T-helper 2 cell treated with Interferon-gamma antibody and Interleukin-4, amounts not matched to agents 100 ng/mL and 5 ng/mL, for 36 hours (primary cell): ENCODE measurements around the gene KLHL12. TPM values are rescaled to one million over a fixed set of nuclear protein-coding genes. Genes with fewer than 3 reads are reported as not detected.
"Not testable (repeated sequence)": the region's sequence is repeated elsewhere in the genome, so short reads cannot be mapped to it uniquely, and the experiment has no call there.

Experiments used
- intact Hi-C: fragments of 100-400 bp; cut with micrococcal nuclease; formaldehyde crosslinking; loops from one replicate; pipeline ENCODE4 v1.15.1; 2023
- total RNA-seq: library from RNA; stranded (reverse); gene quantifications from 2 replicates; pipeline ENCODE4 v1.2.3, GENCODE V29; 2022

KLHL12 gene
- total RNA-seq, 1 donor from 2014 or later: 30.9 TPM

DNA sequence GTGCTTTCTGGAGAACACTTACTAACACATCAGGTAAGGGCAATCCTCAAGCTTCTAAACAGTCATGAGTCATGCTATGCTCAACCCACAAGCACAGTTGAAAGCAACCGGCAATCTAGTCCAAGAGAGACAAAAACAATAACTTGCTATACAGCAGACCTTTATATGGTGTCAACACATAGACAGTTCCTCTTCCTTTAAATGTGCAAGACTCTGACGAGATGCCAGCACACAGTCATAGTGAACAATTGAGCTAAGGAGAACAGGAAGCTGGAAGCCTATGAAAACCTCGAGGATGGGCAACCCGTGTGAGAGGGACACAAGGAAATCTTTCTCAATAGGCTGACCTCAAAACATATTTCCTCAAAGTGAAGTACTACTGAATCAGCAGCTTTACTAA lies 25.8 kb upstream of the KLHL12 start:
- intact Hi-C loops: loop anchor here (1.0 to 10.0 kb wide), 2 partner anchors 16 to 608 kb away; partner anchors contain the start of genes PPP1R12B and UBE2T

DNA sequence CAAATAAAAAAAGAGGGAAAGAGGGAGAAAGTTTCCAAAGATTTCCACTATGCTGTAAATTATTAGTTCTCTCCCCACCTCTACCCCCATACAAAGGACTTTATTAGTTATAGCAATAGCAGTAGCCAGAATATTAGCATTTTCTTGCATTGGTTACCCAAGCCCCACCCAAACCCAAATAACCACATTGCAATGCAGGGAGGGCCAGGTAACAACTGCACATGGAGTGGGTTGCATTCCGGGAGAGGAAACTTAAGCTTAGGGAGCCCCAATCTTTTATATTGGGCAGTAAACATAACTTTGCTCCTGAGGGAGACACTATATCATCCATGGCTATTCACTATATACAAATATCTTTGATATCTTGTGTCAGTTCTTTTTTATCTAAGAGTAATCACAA lies 25.1 kb upstream of the KLHL12 start:
- intact Hi-C loops: loop anchor here (10.0 kb wide), 1 partner anchor 607 kb away; the partner anchor contains the start of genes PPP1R12B and UBE2T

DNA sequence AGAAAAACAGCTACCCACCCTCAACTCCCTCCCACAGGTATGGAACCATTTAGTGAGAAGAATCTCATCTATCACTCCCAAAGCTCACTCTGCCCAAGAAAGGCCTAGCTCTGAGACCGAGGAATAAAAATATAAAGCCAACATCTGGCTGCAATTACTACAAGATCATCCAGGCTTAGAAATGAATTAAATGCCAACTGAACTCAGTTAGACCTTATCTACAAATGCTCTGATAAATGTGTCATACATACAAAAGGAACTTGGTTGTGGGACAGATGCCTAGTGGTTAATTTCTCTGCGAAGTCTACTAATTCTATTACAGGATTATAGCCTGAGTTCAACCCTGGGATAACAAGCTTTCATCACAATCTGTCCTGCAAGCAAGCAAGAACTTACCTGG lies 24.4 kb upstream of the KLHL12 start:
- intact Hi-C loops: loop anchor here (10.0 kb wide), 1 partner anchor 607 kb away; the partner anchor contains the start of genes PPP1R12B and UBE2T

DNA sequence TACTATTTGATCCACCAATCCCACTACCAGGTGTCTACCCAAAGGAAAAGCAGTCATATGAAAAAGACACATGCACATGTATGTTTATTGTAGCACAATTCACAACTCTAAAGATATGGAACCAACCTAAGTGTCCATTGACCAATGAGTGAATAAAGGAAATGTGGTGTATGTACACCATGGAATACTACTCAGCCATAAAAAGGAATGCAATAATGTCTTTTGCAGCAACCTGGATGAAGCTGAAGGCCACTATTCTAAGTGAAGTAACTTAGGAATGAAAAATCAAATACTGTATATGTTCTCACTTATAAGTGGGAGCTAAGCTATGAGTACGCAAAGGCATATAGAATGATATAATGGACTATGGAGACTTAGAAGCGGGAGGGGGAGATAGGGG lies 18.4 kb upstream of the KLHL12 start:
- intact Hi-C loops: no loop called here

DNA sequence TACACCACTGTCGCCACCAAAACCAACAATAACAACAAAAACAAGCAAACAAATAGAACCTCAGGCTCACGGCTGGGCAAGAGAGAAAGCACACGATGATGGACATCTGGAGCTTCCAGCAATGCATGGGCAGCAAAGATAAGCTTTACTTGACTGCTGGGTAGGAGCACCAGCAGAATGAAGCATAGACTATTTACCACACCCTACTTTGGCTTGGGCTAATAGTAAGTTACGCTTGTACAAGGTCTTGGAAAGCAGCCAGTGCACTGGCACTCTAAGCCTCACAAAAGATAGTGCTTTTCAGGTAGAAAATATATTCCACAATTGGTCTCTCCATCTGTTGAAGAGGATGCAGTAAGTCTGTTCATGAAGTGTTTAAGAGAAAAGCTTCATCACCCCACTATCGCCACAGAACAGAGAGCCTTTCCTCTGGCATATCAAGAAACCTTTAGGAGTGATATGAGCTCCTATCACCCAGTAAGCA lies 17.4 kb upstream of the KLHL12 start:
- intact Hi-C loops: no loop called here

DNA sequence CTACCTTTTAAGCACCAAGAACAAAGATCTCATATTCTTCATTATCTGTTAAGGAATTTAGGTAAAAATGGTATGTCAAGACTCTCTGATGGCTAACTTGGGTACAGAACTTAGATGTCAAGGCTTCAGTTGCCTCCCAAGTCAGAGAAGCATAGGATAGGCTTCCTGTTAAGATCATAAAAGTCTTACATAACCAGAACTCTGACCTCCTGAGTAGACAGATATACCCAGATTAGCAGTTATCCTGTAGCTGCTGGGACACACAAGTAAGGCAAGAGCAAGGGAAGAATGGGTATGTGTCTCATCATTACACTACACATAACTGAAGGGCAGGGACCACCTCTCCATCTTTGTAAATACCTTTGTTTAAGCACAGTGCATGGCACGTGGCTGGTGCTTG lies 15.4 kb upstream of the KLHL12 start:
- intact Hi-C loops: no loop called here

DNA sequence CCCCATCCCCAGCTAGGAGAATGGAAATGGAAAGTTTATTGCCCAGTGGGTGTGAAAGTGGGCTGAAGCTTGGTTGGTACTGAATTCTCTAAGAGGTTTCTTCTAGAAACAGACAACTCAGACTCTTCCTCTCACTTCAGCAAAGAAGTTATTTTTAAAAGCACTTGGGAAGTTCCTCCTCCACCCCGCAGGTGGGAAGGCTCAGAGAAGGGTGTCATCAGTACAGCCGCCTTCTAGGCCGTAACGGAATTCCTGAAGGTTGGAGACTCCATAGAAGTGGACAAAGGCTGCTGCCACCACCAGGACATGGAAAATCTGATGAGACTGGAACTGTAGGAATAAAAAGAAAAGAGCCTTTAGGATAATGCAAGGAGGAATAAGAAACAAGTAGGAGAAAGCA lies 14.3 kb upstream of the KLHL12 start:
- intact Hi-C loops: no loop called here

DNA sequence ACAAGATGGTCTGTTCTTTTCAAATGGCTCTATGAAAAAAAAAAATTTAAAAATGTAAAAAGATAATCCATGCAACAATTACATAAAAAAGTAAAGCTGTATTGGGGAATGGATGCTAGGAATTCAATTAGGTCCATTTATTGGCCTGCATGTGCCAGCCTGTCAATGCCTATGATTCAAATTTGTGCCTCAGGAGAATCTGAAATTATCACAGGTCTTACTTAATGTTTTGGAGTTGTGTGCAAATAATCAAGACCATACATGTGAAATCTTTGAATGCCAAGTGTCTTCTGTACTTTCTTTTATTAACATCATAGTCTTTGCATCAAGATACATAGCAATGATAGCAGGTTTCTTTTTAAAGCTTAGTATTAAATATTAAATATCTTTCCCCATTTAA lies 13.5 kb upstream of the KLHL12 start:
- intact Hi-C loops: no loop called here

DNA sequence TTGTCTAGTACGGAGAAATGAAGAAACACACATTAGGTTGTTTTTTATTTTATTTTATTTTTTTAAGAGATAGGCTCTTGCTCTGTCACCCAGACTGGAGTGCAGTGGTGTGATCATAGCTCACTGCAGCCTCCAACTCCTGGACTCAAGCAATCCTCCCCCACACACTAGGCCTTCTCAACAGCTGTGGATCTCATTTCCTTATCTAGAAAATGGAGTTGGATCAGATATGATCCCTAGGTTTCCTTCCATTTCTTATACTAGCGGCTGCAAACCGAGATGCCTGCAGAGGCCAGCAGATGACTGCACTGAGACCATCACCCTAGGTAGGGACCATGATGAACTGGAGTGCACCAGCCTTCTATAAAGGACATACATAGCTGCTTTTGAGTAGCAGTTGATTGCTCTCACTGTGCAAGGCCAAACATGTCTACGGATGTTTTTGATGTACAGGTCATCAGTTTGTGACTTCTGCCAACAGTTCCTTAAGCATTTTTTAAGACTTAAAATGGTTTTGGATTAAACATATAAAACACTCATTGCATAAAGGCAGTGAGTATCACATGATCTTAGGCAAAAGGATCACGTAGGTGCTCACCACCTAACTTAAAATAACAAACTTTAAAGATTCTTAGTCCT lies 11.4 kb upstream of the KLHL12 start:
- intact Hi-C loops: no loop called here

DNA sequence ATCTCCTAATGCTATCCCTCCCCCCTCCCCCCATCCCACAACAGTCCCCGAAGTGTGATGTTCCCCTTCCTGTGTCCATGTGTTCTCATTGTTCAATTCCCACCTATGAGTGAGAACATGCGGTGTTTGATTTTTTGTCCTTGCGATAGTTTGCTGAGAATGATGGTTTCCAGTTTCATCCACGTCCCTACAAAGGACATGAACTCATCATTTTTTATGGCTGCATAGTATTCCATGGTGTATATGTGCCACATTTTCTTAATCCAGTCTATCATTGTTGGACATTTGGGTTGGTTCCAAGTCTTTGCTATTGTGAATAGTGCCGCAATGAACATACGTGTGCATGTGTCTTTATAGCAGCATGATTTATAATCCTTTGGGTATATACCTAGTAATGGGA lies 9.4 kb upstream of the KLHL12 start:
- intact Hi-C loops: not testable (repeated sequence)

DNA sequence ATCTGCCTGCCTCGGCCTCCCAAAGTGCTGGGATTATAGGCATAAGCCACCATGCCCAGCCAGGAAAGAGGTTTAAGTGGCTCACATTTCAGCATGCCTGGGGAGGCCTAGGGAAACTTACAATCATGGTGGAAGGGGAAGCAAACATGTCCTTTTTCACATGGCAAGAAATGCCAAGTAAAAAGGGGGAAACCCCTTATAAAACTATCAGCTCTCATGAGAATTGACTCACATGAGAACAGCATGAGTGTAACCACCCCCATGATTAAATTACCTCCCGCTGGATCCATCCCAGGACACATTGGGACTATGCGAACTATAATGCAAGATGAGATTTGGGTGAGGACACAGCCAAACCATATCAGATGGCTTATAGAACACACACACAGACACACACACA lies 8.8 kb upstream of the KLHL12 start:
- intact Hi-C loops: no loop called here

DNA sequence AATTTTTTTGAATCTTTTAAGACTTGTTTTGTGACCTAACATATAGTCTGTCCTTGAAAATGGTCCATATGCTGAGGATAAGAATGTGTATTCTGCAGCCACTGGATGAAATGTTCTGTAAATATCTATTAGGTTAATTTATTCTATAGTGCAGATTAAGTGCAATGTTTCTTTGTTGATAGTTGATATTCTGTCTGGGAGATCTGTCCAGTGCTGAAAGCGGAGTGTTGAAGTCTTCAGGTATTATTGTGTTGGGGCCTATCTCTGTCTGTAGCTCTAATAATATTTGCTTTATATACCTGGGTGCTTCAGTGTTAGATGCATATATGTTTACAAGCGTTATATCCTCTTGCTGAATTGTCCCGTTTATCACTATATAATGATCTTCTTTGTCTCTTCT lies 7.7 kb upstream of the KLHL12 start:
- intact Hi-C loops: no loop called here

DNA sequence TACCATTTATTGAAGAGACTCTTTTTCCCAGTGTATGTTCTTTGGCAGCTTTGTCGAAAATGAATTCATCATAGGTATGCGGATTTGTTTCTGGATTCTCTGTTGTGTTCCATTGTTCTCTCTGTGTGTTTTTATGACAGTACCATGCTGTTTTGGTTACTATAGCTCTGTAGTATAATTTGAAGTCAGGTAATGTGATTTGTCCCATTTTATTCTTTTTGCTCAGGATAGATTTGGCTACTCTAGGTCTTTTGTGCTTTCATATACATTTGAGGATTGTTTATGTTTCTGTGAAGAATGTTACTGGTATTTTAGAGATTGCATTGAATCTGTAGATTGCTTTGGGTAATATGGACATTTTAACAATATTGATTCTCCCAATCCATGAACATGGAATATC lies 5.4 kb upstream of the KLHL12 start:
- intact Hi-C loops: no loop called here

DNA sequence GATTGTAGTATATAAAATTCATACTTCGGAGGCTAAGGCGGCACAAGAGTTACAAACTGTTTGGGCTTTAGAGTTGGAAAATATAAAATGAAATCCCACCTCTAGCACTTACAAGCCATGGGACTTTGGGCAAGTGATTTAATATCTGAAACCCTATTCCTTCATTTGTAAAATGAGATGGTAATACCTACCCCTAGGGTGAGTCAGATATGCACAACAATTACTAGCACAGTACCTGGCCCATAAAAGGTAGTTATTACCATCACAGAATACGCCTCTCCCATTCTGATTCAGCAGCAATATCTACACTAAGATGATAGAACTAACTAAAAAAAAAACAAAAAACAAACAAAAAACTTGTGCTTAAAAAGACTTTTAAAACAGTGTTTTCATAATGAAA lies 3.5 kb downstream of the KLHL12 start:
- intact Hi-C loops: no loop called here

DNA sequence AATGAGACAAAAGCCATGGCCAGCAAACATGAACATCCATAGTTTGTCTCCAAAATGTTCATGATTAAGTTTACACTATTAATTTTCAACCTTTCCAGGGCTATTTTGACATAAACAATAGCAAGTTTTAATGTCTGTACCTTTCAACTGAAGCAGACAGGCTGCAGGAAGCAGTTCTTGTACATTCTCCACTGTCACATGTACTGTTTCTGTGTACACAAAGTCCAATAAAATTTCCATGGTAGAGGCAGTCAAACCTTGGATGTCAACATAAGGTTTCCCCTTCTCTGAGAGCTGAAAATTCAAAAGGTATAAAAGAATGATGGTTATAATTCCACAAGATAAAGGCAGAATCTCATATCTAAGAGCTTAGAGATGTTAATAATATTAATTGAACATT lies 7.4 kb downstream of the KLHL12 start:
- intact Hi-C loops: no loop called here

DNA sequence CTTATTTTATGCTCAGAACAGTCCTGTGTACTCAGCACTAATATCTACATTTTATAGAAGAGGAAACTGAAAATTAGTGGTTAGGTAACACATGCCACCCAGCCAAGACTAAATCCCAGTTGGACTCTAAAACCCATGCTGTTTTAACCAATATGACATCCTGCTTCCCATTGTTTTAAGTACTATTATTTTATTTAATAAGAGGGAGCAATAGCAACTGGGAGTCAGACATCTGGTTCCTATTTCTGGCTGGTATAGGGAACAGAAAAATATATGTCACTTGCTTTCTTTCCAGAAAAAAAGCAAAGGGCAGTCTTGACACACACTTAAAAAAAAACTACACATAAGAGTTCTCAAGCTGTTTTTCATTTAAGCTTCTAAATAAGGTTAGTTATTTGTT lies 11.9 kb downstream of the KLHL12 start:
- intact Hi-C loops: no loop called here

DNA sequence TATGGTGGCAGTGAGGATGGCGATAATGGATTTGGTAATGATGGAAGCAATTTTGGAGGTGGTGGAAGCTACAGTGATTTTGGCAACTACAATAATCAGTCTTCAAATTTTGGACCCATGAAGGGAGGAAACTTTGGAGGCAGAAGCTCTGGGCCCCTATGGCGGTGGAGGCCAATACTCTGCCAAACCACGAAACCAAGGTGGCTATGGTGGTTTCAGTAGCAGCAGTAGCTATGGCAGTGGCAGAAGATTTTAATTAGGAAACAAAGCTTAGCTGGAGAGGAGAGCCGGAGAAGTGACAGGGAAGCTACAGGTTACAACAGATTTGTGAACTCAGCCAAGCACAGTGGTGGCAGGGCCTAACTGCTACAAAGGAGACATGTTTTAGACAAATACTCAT lies 14.6 kb downstream of the KLHL12 start:
- intact Hi-C loops: not testable (repeated sequence)

DNA sequence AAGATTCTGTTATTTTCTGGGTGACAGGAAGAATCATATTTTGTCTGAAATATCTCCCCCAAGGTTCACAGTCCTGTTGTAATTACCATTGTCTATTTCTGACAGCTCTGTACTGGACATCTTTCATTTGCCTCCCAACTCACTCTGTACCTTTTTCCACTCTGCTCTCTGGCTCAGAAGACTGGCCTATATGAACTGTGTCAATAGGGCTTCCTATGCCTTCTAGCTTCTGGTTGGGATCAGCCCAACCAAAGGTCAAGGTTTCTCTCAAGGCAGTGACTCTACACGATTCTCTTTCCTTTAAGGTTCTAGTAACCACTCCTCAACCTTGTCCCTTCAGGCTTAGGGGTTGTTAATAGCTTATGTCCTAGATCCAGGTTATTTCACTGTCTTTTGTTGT lies 17.5 kb downstream of the KLHL12 start:
- intact Hi-C loops: no loop called here

DNA sequence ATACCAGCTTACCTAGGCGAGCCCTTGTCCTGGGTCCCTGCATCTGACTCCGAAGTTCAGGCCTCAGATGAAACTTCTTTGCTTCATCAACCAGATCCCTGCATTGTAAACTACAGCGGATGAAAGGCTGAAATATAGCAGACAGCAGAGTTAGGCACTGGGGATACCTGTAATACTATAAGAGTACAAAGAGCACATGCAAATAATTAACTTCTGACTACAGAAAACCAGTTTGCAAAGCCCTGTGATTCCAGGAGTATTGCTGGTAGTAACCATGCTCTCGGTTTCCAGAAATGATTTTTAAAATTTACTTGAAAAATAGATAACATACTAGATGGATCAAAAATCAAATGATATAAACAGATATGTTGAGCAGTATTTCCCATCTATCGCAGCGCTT lies 18.0 kb downstream of the KLHL12 start:
- intact Hi-C loops: no loop called here

DNA sequence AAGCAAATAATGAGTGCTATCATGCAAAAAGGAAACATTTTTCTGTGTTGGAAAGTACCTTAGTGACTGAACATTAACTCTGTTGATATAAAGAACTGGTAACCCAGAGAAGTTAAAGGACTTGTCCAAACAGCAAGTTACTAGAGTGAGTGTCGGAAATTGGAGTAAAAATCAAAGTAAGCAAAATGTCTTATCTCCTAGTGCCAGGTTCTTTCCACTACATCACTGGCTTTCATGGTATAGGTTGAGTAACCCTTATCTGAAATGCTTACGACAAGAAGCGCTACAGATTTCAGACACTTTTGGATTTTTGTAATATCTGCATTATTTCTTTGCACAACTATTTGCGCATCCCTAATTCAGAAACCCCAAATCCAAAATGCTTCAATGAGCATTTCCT lies 21.7 kb downstream of the KLHL12 start:
- intact Hi-C loops: no loop called here

DNA sequence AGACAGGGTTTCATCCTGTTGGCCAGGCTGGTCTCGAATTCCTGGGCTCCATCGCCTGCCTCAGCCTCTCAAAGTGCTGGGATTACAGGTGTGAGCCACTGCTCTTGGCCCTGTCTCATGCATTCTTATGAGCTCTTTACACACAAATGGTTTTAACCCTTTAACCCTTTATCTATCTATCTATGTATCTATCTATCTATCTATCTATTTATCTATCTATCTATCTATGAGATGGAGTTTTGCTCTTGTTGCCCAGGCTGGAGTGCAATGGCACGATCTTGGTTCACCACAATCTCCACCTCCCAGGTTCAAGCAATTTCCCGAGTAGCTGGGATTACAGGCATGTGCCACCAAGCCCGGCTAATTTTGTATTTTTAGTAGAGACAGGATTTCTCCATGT lies 23.2 kb downstream of the KLHL12 start:
- intact Hi-C loops: not testable (repeated sequence)

DNA sequence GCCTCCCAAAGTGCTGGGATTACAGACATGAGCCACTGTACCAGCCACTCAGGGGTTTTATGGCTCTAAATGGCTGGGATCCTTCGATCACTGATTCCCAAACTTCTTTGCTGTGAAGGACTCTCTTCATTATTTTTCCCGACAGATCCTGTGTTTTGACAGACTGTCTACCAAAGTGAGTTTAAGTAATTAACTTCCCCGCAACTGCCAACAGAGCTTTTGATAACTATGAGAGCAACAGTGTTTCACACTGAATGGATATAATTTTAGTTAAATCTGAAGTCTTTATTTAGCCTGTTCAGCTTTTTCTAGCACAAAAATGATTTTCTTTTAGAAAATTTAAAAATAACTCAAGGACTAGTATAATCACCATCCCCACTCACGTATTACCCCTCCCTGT lies 25.5 kb downstream of the KLHL12 start:
- intact Hi-C loops: no loop called here

DNA sequence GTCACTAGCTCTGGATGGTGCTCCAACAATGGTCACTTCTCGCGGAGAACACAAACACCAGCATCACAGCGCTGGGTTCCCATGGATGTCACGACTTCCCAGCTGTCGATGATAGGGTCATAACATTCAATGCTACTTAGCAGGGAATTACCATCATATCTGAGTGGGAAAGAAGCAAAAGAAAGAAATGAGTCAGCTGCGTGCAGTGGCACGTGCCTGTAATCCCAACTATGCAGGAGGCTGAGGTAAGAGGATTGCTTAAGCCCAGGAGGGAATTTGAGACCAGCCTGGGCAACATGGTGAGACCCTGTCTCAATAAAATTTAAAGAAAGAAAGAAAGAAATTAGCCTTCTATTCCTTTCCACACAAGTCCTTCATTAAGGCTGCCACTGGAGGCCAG lies 34.5 kb downstream of the KLHL12 start:
- intact Hi-C loops: no loop called here

DNA sequence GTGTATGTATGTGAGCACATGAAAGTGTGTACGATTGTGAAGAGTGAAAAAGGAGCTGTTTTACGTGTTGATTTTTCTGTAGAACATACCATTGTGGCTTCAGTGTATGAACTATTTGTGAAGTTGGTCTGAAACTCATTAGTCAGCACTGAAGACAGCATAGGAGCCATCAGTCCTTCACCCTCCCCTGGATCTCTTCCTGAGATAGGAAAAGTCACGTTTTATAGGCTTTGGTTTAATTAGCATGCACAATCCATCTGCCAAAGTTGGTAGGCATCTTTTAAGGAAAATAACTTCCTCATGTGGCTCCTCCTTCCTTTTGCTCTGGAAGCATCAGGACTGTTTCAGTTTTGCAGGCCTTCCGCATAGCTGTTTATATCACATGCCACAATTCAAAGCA lies 36.6 kb downstream of the KLHL12 start:
- intact Hi-C loops: no loop called here
